Stomach (tissue), 4 donors: ENCODE results near the gene VIPR2.

Source experiments
- CTCF ChIP-seq, 7 experiments: fragments of 450-650 bp in 4 of 7; fragments of 200-600 bp in 3 of 7; sonication (generic) in 3 of 7; IDR thresholded peaks; one replicate each; pipeline ENCODE4 v1.5.1; 2016 to 2019; ENCODE audit warnings: antibody characterized with exemption in 7 of 7, control low read depth in 2 of 7, mild to moderate bottlenecking in 1 of 7
- POLR2A ChIP-seq, 4 donors: fragments of 450-650 bp; IDR thresholded peaks; one replicate each; pipeline ENCODE4 v1.6.1; 2016; ENCODE audit warnings: antibody characterized with exemption in 4 of 4, control low read depth in 2 of 4, mild to moderate bottlenecking in 1 of 4, moderate library complexity in 1 of 4

- TF ChIP-seq CTCF (IDR thresholded peaks at IDR 0.05) = no peak
- no peak for TF ChIP-seq POLR2A (IDR thresholded peaks at IDR 0.05)
These were observed 129.6 kb downstream of the VIPR2 start for GRCh38 chr7:159015081-159015453.
